ENCODE measurements around the gene MT2A. TPM values are rescaled to one million over a fixed set of nuclear protein-coding genes. Genes with fewer than 3 reads are reported as not detected.
A peak's percentile ranks its signal among the peaks of the same experiment; 100 is the strongest.

Gene MT2A
- total and polyA plus RNA-seq, 2 of the 13 experiments (the other 11 are each of a cell fraction or from before 2014, with no cell fraction given), result 135 to 371 TPM

GRCh38 chr16:56606476-56607108, 1.8 kb upstream of the MT2A start (continued):
- no peak for TF ChIP-seq MAFK (conservative IDR thresholded peaks at IDR 0.05 in 1 of 2, IDR thresholded peaks at IDR 0.05 in 1 of 2; ENCODE audit: low read length in 2 of 2)
- TF ChIP-seq ZFP36 (IDR thresholded peaks at IDR 0.05; ENCODE audit: borderline replicate concordance, low read depth, low read length, partially characterized antibody), result no peak
- TF ChIP-seq KIAA2018 (CRISPR knock-in tag; IDR thresholded peaks at IDR 0.05; ENCODE audit: borderline replicate concordance), result no peak
- TF ChIP-seq ZNF362 (CRISPR knock-in tag; IDR thresholded peaks at IDR 0.05; ENCODE audit: borderline replicate concordance), result no peak
- no peak for TF ChIP-seq TRAFD1 (CRISPR knock-in tag; IDR thresholded peaks at IDR 0.05; ENCODE audit: borderline replicate concordance)
- no peak for TF ChIP-seq DR1 (CRISPR knock-in tag; IDR thresholded peaks at IDR 0.05)
- no peak for TF ChIP-seq CREBL2 (CRISPR knock-in tag; IDR thresholded peaks at IDR 0.05; ENCODE audit: borderline replicate concordance)
- TF ChIP-seq MXD1 (CRISPR knock-in tag; IDR thresholded peaks at IDR 0.05), result no peak
- no peak for TF ChIP-seq ZFP36L1 (CRISPR knock-in tag; IDR thresholded peaks at IDR 0.05)
- TF ChIP-seq TAF15 (IDR thresholded peaks at IDR 0.05; ENCODE audit: low read depth, low read length, poor library complexity, severe bottlenecking), result no peak
- TF ChIP-seq NR1H2 (CRISPR knock-in tag; IDR thresholded peaks at IDR 0.05; ENCODE audit: borderline replicate concordance, low read depth), result no peak
- TF ChIP-seq MAFF (IDR thresholded peaks at IDR 0.05; ENCODE audit: low read depth, low read length), result no peak
- TF ChIP-seq NAIF1 (CRISPR knock-in tag; IDR thresholded peaks at IDR 0.05; ENCODE audit: borderline replicate concordance), result no peak
- TF ChIP-seq SKI (IDR thresholded peaks at IDR 0.05; ENCODE audit: partially characterized antibody), result peak; percentile 75
- TF ChIP-seq FOXP1 (IDR thresholded peaks at IDR 0.05), result no peak
- TF ChIP-seq FOXP1 (CRISPR knock-in tag; IDR thresholded peaks at IDR 0.05), result no peak
- TF ChIP-seq CREM (IDR thresholded peaks at IDR 0.05), result no peak
- TF ChIP-seq CREM (CRISPR knock-in tag; IDR thresholded peaks at IDR 0.05), result no peak
- no peak for TF ChIP-seq ATRX (CRISPR knock-in tag; IDR thresholded peaks at IDR 0.05; ENCODE audit: borderline replicate concordance)
